Stomach (tissue), 9 donors: Measurements from ENCODE around the gene UST. TPM values are rescaled to one million over a fixed set of nuclear protein-coding genes. Genes with fewer than 3 reads are reported as not detected.

Experiments
- DNase-seq, 2 donors: peaks; one replicate each; pipeline versions ENCODE4 v3.0.0 to v3.0.0-alpha.2; 2013 to 2019
- H3K27ac ChIP-seq, 5 donors: fragments of 200-600 bp in 4 of 5; sonication (generic) in 4 of 5; one replicate each; pipeline ENCODE4 v1.5.1; 2013 to 2019; ENCODE audit warnings: mild to moderate bottlenecking in 1 of 5, moderate library complexity in 1 of 5
- H3K27me3 ChIP-seq, 3 donors: fragments of 200-600 bp; sonication (generic); one replicate each; pipeline ENCODE4 v1.5.1; 2017 to 2019; ENCODE audit warnings: mixed run types in 1 of 3
- H3K36me3 ChIP-seq, 4 donors: fragments of 200-600 bp; sonication (generic); 1 replicate in 3 of 4; 2 replicates in 1 of 4; pipeline ENCODE4 v1.5.1; 2016 to 2019
- H3K4me1 ChIP-seq, 4 donors: fragments of 200-600 bp; sonication (generic); one replicate each; pipeline ENCODE4 v1.5.1; 2016 to 2019
- H3K4me3 ChIP-seq, 4 donors: fragments of 200-600 bp; sonication (generic) in 3 of 4; one replicate each; pipeline ENCODE4 v1.5.1; 2016 to 2019; ENCODE audit warnings: mild to moderate bottlenecking in 1 of 4
- H3K9me3 ChIP-seq, 4 donors: fragments of 200-600 bp; sonication (generic); one replicate each; pipeline ENCODE4 v1.5.1; 2016 to 2019
- EP300 ChIP-seq: sonication (generic); formaldehyde crosslinking; IDR thresholded peaks from one replicate; pipeline ENCODE4 v1.6.1; 2017; ENCODE audit warnings: antibody characterized with exemption
- POLR2A ChIP-seq, 4 donors: fragments of 450-650 bp; IDR thresholded peaks; one replicate each; pipeline ENCODE4 v1.6.1; 2016; ENCODE audit warnings: antibody characterized with exemption in 4 of 4, control low read depth in 2 of 4, mild to moderate bottlenecking in 1 of 4, moderate library complexity in 1 of 4
- POLR2AphosphoS5 ChIP-seq, 3 donors: sonication (generic); formaldehyde crosslinking; IDR thresholded peaks; one replicate each; pipeline ENCODE4 v1.6.1; 2016; ENCODE audit warnings: antibody characterized with exemption in 3 of 3
- WGBS, 5 donors: extraction: QIAGEN DNeasy Blood & Tissue Kit in 3 of 5; methylation state at CpG; one replicate each; pipeline versions ENCODE4 v1.1.5 to v1.1.7; 2013 to 2018; 5-methylcytosine and 5-hydroxymethylcytosine counted together
- intact Hi-C: fragments of 100-400 bp; cut with DNase I; formaldehyde crosslinking; loops from one replicate; pipeline ENCODE4 v1.15.1; 2023; ENCODE audit warnings: low total_unique reads
- polyA plus RNA-seq, 3 donors: library from polyadenylated mRNA; stranded (reverse); fragments of 200-250 nt; gene quantifications; one replicate each; pipeline ENCODE4 v1.2.3, GENCODE V29; 2013
- total RNA-seq, 5 donors: library from RNA; depleted of rRNA; stranded (reverse); fragments of >200 nt; gene quantifications; one replicate each; pipeline versions ENCODE4 v1.1.0 to v1.2.3, GENCODE V29; 2014 to 2016
- TF ChIP-seq, protein P1 (sequence below), 7 experiments: fragments of 450-650 bp in 4 of 7; fragments of 200-600 bp in 3 of 7; sonication (generic) in 3 of 7; IDR thresholded peaks; one replicate each; pipeline ENCODE4 v1.5.1; 2016 to 2019; ENCODE audit warnings: antibody characterized with exemption in 7 of 7, control low read depth in 2 of 7, mild to moderate bottlenecking in 1 of 7
- donor health status: healthy with polysubstance abuse.
- donor health status: Bipolar disorder and iron deficiency.
- donor health status: healthy.

The UST gene
- total and polyA plus RNA-seq, 8 donors = 2.2 to 45.8 (median 8.9) TPM

DNA sequence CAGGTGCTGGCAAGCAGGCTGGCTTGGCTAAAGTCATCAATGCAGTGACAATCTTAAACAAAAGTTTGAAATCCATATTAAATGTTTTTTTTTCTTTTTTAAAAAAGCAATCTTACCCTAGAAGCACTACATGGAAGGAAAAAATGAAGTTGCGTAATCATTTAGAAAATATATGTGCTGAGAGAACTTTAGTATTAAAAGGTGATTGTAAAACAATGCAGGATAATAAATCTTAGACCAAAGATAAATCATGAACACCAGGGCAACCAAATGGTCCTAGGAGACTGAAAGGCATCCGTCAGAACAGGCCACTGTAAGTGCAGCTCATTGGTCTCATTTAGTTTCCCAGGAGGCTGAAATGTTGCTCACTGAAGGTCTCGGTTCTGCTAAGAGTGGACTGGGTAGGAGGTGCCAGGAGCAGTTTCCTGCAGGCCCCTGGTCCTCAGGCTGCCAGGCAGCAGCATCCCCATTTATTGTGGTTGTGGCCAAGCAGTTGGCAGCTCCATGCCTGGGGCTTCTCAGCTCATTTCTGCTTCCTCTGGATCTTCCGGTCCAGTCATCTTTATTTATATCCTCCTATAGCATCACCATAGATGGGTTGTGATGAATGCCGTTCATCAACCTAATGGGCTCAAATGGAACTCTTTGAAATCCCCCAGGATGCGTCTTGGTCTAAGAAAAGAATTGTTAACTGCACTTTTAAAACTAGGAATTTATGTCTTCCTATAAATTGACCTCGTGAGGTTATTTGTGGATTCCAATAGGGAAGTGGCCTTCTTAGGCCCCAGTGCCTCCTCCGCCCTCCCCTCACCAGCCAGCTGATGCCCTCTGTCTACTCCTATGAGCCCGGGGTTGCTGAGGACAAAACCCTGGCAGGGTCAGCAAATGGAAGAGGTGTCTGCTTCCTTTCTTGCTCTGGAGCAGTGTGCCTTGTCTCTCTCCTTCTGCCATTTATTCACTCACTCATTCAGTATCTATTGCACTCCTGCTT is 269.0 kb downstream of the UST start:
- Histone ChIP-seq H3K9me3 (no peaks in the 10 kb centered on the region), H3K36me3 (peaks cover 0 to 5% (median 0%) of the 10 kb centered on the region in 4 donors), H3K4me3 (no peak overlapping the region), H3K4me1 (no peaks in the 10 kb centered on the region), H3K27me3 (no peaks in the 10 kb centered on the region), H3K27ac (no peak overlapping the region)
- WGBS, 5 donors = 77 to 93% (median 88%) methylated on average over 9 of the region's 9 CpGs
- intact Hi-C loops = no loop called here
- DNase-seq = no peak
- TF ChIP-seq POLR2A (IDR thresholded peaks at IDR 0.05) (no peak), EP300 (no peak), POLR2AphosphoS5 (IDR thresholded peaks at IDR 0.05) (no peak)
- TF ChIP-seq, protein P1, sequence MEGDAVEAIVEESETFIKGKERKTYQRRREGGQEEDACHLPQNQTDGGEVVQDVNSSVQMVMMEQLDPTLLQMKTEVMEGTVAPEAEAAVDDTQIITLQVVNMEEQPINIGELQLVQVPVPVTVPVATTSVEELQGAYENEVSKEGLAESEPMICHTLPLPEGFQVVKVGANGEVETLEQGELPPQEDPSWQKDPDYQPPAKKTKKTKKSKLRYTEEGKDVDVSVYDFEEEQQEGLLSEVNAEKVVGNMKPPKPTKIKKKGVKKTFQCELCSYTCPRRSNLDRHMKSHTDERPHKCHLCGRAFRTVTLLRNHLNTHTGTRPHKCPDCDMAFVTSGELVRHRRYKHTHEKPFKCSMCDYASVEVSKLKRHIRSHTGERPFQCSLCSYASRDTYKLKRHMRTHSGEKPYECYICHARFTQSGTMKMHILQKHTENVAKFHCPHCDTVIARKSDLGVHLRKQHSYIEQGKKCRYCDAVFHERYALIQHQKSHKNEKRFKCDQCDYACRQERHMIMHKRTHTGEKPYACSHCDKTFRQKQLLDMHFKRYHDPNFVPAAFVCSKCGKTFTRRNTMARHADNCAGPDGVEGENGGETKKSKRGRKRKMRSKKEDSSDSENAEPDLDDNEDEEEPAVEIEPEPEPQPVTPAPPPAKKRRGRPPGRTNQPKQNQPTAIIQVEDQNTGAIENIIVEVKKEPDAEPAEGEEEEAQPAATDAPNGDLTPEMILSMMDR (IDR thresholded peaks at IDR 0.05) = no peak

DNA sequence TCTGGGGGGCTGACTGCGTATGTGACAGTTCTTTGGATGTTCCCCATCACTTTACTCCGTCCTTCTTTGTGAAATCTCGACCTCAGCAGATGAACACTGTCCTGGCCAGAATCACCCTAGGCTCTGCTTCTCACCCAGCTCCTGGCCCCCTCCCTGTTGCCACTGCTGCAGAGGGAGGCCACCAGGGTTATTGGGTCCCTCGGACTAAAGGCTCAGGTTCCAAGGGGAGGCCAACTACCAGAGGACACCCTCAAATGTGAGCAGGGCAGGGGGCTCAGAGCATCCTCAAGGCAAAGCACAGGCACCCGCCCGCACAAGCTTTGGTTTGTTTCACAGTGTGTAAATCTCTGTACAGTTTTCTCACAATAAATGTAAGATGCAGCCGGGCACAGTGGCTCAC is 269.9 kb downstream of the UST start:
- H3K4me3 ChIP-seq = no peak overlapping the region
- TF ChIP-seq EP300 = no peak
- TF ChIP-seq, protein P1 (IDR thresholded peaks at IDR 0.05) = no peak
- no peak for TF ChIP-seq POLR2AphosphoS5 (IDR thresholded peaks at IDR 0.05)
- no peak for TF ChIP-seq POLR2A (IDR thresholded peaks at IDR 0.05)
- DNase-seq = no peak
- no peaks in the 10 kb centered on the region for H3K4me1 ChIP-seq
- no peak overlapping the region for H3K27ac ChIP-seq
- H3K27me3 ChIP-seq = no peaks in the 10 kb centered on the region
- WGBS, 5 donors = 90 to 97% (median 96%) methylated on average over 7 of the region's 7 CpGs
- peaks cover 0 to 14% (median 6%) of the 10 kb centered on the region in 4 donors for H3K36me3 ChIP-seq
- intact Hi-C loops = no loop called here
- no peaks in the 10 kb centered on the region for H3K9me3 ChIP-seq

DNA sequence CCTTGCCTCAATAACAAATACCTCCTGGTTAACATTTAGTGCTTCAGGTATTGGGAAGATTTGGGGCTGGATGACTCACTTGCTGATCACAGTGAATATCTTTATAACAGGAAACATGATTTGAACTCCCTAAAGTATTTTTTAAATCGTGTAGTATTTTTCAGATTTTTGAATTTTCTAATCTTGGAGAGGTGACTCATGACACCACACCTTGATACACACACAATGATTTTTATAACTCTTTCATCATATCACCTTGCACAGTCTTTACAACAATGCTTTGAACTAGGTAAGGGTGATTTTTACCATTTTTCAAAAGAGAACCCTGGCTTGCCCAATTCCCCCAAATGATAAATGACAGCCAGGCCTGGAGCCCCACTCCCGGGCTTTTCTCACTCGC is 273.5 kb downstream of the UST start:
- DNase-seq = no peak
- intact Hi-C loops = loop anchor here (5.0 kb wide), 1 partner anchor 412 kb away; no protein-coding TSS in a partner anchor
- 69 to 83% (median 81%) methylated on average over 3 of the region's 3 CpGs for WGBS, 5 donors
- Histone ChIP-seq H3K4me1 (no peaks in the 10 kb centered on the region), H3K27me3 (no peaks in the 10 kb centered on the region), H3K4me3 (no peak overlapping the region), H3K36me3 (peaks cover 0 to 27% (median 14%) of the 10 kb centered on the region in 4 donors), H3K27ac (no peak overlapping the region), H3K9me3 (no peaks in the 10 kb centered on the region)
- TF ChIP-seq POLR2A (IDR thresholded peaks at IDR 0.05) (no peak), POLR2AphosphoS5 (IDR thresholded peaks at IDR 0.05) (no peak), EP300 (no peak)
- TF ChIP-seq, protein P1 (IDR thresholded peaks at IDR 0.05) = no peak

DNA sequence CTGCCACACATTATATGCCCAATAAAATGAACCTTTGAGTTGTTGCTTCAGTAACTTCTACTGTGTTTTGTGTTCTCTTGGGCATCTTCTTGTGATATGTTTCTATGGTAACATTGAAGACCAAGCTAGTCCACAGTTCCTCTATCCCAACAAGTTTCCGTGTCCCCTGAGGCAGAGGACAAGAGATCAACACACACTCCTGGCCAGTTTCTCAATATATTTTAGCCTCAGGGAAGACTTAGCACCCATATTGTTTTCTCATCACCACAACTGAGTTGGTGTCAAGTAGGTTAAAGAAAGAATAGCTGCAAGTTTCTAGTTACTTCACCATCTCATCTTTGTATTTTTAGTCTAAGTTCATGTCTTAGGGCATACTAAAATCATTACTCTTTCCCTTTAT is 277.5 kb downstream of the UST start:
- Histone ChIP-seq H3K36me3 (peaks cover 0 to 27% (median 14%) of the 10 kb centered on the region in 4 donors), H3K27me3 (no peaks in the 10 kb centered on the region), H3K4me1 (peaks cover 0 to 9% (median 0%) of the 10 kb centered on the region in 4 donors), H3K4me3 (no peak overlapping the region), H3K27ac (no peak overlapping the region), H3K9me3 (no peaks in the 10 kb centered on the region)
- TF ChIP-seq EP300 (no peak), POLR2A (IDR thresholded peaks at IDR 0.05) (no peak), POLR2AphosphoS5 (IDR thresholded peaks at IDR 0.05) (no peak)
- TF ChIP-seq, protein P1 (IDR thresholded peaks at IDR 0.05) = no peak
- intact Hi-C loops = loop anchor here (5.0 kb wide), 1 partner anchor 408 kb away; no protein-coding TSS in a partner anchor
- DNase-seq = no peak
- WGBS, 5 donors = 81 to 97% (median 94%) methylated on average over 1 of the region's 1 CpG
